ENCODE data around the gene CCND2.
A peak's percentile ranks its signal among the peaks of the same experiment; 100 is the strongest.

Gene CCND2

GRCh38 chr12:4273652-4274395 is at the start of gene CCND2 (continued):
- peak; percentile 69 for TF ChIP-seq ZBTB11 (tag by site-specific recombination; conservative IDR thresholded peaks at IDR 0.05; ENCODE audit: low read depth)
- TF ChIP-seq SCRT1 (tag by site-specific recombination; IDR thresholded peaks at IDR 0.05; ENCODE audit: borderline replicate concordance) = no peak
- peak; percentile 87; the same call in 1 of the 2 replicates for TF ChIP-seq KLF16 (tag by site-specific recombination; IDR thresholded peaks at IDR 0.05)
- no peak for TF ChIP-seq ZNF146 (tag by site-specific recombination; IDR thresholded peaks at IDR 0.05)
- TF ChIP-seq ZBTB8A (tag by site-specific recombination; IDR thresholded peaks at IDR 0.05) = peak; percentile 33; the same call in 1 of the 2 replicates
- TF ChIP-seq ZNF169 (tag by site-specific recombination; IDR thresholded peaks at IDR 0.05) = no peak
- TF ChIP-seq ZXDB (tag by site-specific recombination; IDR thresholded peaks at IDR 0.05) = peak; percentile 72; the same call in 1 of the 2 replicates
- TF ChIP-seq REPIN1 (tag by site-specific recombination; IDR thresholded peaks at IDR 0.05; ENCODE audit: low read depth) = 0 out of 2 replicates have a peak, but pooled peaks have one; percentile 33
- peak; percentile 17; the same call in 1 of the 2 replicates for TF ChIP-seq INSM2 (tag by site-specific recombination; IDR thresholded peaks at IDR 0.05)

- Histone ChIP-seq H3K4me3 (ENCODE audit: low read depth, low read length) (no peak overlapping the region), H3K27ac (ENCODE audit: extremely low read depth, low read depth, low read length) (no peak overlapping the region), H3K9me3 (ENCODE audit: control insufficient read depth, insufficient read depth, low read depth, low read length) (no peaks in the 10 kb centered on the region), H3K4me1 (ENCODE audit: control insufficient read depth, insufficient read depth, low read length) (no peaks in the 10 kb centered on the region), H3K36me3 (ENCODE audit: control insufficient read depth in 2 of 2, insufficient read depth in 1 of 2, low read length in 2 of 2) (no peaks in the 10 kb centered on the region)
- no peak for TF ChIP-seq ZBTB1 (tag by site-specific recombination; IDR thresholded peaks at IDR 0.05)
- ChIA-PET CTCF (interaction anchor here (0.6 kb wide), 1 partner anchor 118 kb away, joined by 3 read pairs; no protein-coding TSS in a partner anchor), POLR2A (no interaction called here)
These were observed 49.2 kb upstream of the CCND2 start for GRCh38 chr12:4224206-4224889.

- H3K9me3 ChIP-seq (ENCODE audit: control insufficient read depth, insufficient read depth, low read depth, low read length) = no peaks in the 10 kb centered on the region
- no peaks in the 10 kb centered on the region for H3K4me1 ChIP-seq (ENCODE audit: control insufficient read depth, insufficient read depth, low read length)
- H3K36me3 ChIP-seq (ENCODE audit: control insufficient read depth in 2 of 2, insufficient read depth in 1 of 2, low read length in 2 of 2) = no peaks in the 10 kb centered on the region
- CTCF ChIA-PET = no interaction called here
- H3K4me3 ChIP-seq (ENCODE audit: low read depth, low read length) = no peak overlapping the region
- no peak for TF ChIP-seq ZNF707 (tag by site-specific recombination; IDR thresholded peaks at IDR 0.05)
- TF ChIP-seq ZNF138 (tag by site-specific recombination; IDR thresholded peaks at IDR 0.05; ENCODE audit: borderline replicate concordance) = no peak
- no peak for TF ChIP-seq RBAK (tag by site-specific recombination; IDR thresholded peaks at IDR 0.05)
- TF ChIP-seq ZNF785 (tag by site-specific recombination; IDR thresholded peaks at IDR 0.05) = no peak
- no peak overlapping the region for H3K27ac ChIP-seq (ENCODE audit: extremely low read depth, low read depth, low read length)
- POLR2A ChIA-PET = no interaction called here
These were observed 48.0 kb upstream of the CCND2 start for GRCh38 chr12:4225571-4225970.

DNA sequence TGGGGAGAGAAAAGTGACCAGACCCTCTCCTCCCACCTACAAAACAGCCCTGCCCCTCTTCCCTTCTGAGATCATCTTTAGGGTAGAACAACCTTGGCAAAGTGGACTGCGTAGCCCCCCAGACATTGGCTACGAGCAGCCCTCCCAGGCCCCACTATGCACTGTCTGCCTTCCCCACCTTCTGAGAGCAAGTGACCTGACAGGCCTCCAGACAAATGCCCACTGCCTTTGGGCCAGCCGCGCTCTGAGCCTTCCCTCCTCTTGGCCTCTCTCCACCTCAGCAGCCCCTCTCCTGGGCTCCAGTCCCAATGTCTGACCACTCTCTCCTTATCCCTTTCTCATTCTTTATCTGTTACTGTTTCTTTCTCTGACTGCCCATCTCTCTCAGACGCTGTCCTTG is 46.5 kb upstream of the CCND2 start:
- Histone ChIP-seq H3K4me1 (ENCODE audit: control insufficient read depth, insufficient read depth, low read length) (no peaks in the 10 kb centered on the region), H3K4me3 (ENCODE audit: low read depth, low read length) (no peak overlapping the region), H3K36me3 (ENCODE audit: control insufficient read depth in 2 of 2, insufficient read depth in 1 of 2, low read length in 2 of 2) (no peaks in the 10 kb centered on the region), H3K9me3 (ENCODE audit: control insufficient read depth, insufficient read depth, low read depth, low read length) (no peaks in the 10 kb centered on the region), H3K27ac (ENCODE audit: extremely low read depth, low read depth, low read length) (no peak overlapping the region)
- ChIA-PET CTCF (no interaction called here), POLR2A (no interaction called here)
- TF ChIP-seq BCL11A (tag by site-specific recombination; IDR thresholded peaks at IDR 0.05; ENCODE audit: low read depth) (no peak), ZNF558 (tag by site-specific recombination; IDR thresholded peaks at IDR 0.05) (no peak), ZNF670 (tag by site-specific recombination; IDR thresholded peaks at IDR 0.05; ENCODE audit: low read depth) (no peak), HOXD13 (CRISPR knock-in tag; IDR thresholded peaks at IDR 0.05; ENCODE audit: borderline replicate concordance) (no peak), ZNF404 (tag by site-specific recombination; IDR thresholded peaks at IDR 0.05) (no peak), ZNF23 (tag by site-specific recombination; IDR thresholded peaks at IDR 0.05; ENCODE audit: borderline replicate concordance) (no peak), ZSCAN4 (tag by site-specific recombination; IDR thresholded peaks at IDR 0.05) (no peak), ZNF16 (tag by site-specific recombination; IDR thresholded peaks at IDR 0.05; ENCODE audit: low read depth) (no peak)

Measured in HEK293 (cell line).